ENCODE measurements around the gene COLGALT1. TPM values are rescaled to one million over a fixed set of nuclear protein-coding genes. Genes with fewer than 3 reads are reported as not detected.

The COLGALT1 gene
- polyA plus RNA-seq, 2 of the 4 experiments (the other 2 are of a cell fraction): 57.1 to 64.4 TPM

DNA sequence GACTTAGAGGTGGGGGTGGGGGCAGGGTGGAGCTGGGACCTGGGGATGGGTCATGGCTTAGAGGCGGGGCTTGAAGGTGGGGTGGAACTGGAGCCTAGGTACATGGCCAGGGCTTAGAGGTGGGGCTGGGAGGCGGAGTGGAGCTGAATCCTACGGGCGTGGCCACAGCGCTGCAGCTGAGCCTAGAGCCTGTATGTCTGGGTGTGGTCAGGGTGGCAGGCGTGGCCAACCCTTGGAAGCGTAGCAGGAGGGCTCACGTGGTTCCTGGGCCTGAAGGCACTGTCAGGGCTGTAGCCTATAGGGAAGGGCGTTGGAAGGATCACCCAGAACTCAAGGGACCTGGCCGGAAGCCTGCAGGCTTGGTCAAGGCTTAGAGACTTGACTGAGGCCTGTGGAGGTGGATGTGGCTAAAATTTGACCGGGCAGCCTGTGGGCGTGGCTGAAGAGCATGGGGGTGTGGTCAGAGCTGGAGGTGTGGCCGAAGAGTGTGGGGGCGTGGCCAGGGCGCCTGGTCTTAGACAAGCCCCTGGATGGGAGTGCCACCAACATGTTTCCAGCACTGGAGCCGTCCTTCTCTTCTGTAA is 24.3 kb downstream of the COLGALT1 start:
- Histone ChIP-seq H3K4me1 (peaks cover 16% of the 10 kb centered on the region; the same call in 2 of the 3 replicates), H3K27ac (peak overlapping the region in 1 of 2 experiments; percentile 57; a peak in 1 of 6 replicates), H3K4me3 (no peak overlapping the region), H3K4me2 (peak overlapping the region; percentile 15; the same call in 1 of the 3 replicates), H3K9me3 (no peaks in the 10 kb centered on the region)
- ATAC-seq (peak; percentile 88 to 90), FAIRE-seq (no peak), DNase-seq (ENCODE audit: low read depth in 1 of 2, low spot score in 1 of 2) (peak; percentile 73 to 87)
- POLR2A ChIA-PET: interaction anchor here (0.7 kb wide), 1 partner anchor 27 kb away, joined by 3 read pairs; no protein-coding TSS in a partner anchor
- TF ChIP-seq ZNF302 (CRISPR knock-in tag; IDR thresholded peaks at IDR 0.05) (no peak), EHMT2 (IDR thresholded peaks at IDR 0.05; ENCODE audit: low read depth) (no peak), RNF2 (IDR thresholded peaks at IDR 0.05; ENCODE audit: borderline replicate concordance, low read depth) (no peak), CBX2 (IDR thresholded peaks at IDR 0.05; ENCODE audit: borderline replicate concordance, low read depth) (no peak)
- TF ChIP-seq, protein P1, sequence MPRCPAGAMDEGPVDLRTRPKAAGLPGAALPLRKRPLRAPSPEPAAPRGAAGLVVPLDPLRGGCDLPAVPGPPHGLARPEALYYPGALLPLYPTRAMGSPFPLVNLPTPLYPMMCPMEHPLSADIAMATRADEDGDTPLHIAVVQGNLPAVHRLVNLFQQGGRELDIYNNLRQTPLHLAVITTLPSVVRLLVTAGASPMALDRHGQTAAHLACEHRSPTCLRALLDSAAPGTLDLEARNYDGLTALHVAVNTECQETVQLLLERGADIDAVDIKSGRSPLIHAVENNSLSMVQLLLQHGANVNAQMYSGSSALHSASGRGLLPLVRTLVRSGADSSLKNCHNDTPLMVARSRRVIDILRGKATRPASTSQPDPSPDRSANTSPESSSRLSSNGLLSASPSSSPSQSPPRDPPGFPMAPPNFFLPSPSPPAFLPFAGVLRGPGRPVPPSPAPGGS (IDR thresholded peaks at IDR 0.05): no peak
- TF ChIP-seq, protein P2, sequence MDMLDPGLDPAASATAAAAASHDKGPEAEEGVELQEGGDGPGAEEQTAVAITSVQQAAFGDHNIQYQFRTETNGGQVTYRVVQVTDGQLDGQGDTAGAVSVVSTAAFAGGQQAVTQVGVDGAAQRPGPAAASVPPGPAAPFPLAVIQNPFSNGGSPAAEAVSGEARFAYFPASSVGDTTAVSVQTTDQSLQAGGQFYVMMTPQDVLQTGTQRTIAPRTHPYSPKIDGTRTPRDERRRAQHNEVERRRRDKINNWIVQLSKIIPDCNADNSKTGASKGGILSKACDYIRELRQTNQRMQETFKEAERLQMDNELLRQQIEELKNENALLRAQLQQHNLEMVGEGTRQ (IDR thresholded peaks at IDR 0.05): peak; percentile 73
- TF ChIP-seq, protein P3, sequence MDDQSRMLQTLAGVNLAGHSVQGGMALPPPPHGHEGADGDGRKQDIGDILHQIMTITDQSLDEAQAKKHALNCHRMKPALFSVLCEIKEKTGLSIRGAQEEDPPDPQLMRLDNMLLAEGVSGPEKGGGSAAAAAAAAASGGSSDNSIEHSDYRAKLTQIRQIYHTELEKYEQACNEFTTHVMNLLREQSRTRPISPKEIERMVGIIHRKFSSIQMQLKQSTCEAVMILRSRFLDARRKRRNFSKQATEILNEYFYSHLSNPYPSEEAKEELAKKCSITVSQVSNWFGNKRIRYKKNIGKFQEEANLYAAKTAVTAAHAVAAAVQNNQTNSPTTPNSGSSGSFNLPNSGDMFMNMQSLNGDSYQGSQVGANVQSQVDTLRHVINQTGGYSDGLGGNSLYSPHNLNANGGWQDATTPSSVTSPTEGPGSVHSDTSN (IDR thresholded peaks at IDR 0.05): 0 out of 2 replicates have a peak, but pooled peaks have one; percentile 12
- TF ChIP-seq, protein P4, sequence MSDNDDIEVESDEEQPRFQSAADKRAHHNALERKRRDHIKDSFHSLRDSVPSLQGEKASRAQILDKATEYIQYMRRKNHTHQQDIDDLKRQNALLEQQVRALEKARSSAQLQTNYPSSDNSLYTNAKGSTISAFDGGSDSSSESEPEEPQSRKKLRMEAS (IDR thresholded peaks at IDR 0.05): 0 out of 2 replicates have a peak, but pooled peaks have one; percentile 43
- 17% methylated on average over 9 of the region's 16 CpGs for WGBS (ENCODE audit: missing lambda C conversion rate)
- CTCF ChIA-PET: interaction anchor here (1.2 to 1.6 kb wide), 3 partner anchors 25 to 187 kb away, joined by 3 to 5 read pairs (median 3); no protein-coding TSS in a partner anchor

DNA sequence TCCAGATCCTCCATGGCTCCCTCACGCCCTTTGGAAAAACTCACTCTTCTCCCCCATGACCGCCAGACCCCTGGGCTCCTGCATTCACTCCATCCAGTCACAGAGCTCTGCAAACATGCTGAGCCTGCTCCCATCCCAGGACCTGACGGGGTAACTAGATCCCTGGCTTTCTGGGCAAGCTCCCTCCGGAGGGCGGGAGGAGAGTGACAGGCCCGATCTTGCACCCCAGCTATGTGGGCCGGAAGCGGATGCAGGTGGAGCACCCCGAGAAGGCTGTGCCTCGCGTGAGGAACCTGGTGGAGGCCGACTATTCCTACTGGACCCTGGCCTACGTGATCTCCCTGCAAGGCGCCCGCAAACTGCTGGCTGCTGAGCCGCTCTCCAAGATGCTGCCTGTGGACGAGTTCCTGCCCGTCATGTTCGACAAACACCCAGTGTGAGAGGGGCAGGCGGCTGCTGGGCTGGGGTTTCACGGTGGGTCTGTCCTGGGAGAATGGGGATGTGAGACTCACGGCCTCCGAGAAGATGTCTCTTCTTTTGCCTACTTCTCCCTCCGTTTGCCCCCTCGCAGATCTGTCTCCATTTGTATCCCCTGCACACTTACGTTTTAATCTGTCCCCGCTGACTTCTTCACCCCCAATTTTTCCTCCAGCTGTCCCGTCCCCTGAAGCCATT is 25.2 kb downstream of the COLGALT1 start:
- CTCF ChIA-PET: interaction anchor here (1.4 to 1.6 kb wide), 2 partner anchors 84 to 186 kb away, joined by 3 to 5 read pairs; no protein-coding TSS in a partner anchor
- FAIRE-seq: no peak

More for the DNA sequence above, 25.2 kb downstream of the COLGALT1 start:
- H3K4me3 ChIP-seq: no peak overlapping the region
- WGBS (ENCODE audit: missing lambda C conversion rate): 86% methylated on average over 20 of the region's 28 CpGs
- H3K4me1 ChIP-seq: peaks cover 16% of the 10 kb centered on the region; the same call in 2 of the 3 replicates
- ATAC-seq: no peak
- H3K9me3 ChIP-seq: no peaks in the 10 kb centered on the region
- POLR2A ChIA-PET: interaction anchor here (0.7 kb wide), 1 partner anchor 26 kb away, joined by 3 read pairs; no protein-coding TSS in a partner anchor
- H3K4me2 ChIP-seq: no peak overlapping the region
- no peak for TF ChIP-seq ZSCAN20 (CRISPR knock-in tag; IDR thresholded peaks at IDR 0.05)
- no peak for TF ChIP-seq HOXB5 (CRISPR knock-in tag; IDR thresholded peaks at IDR 0.05)
- TF ChIP-seq FOSL2 (IDR thresholded peaks at IDR 0.05): no peak
- TF ChIP-seq FOSL2 (CRISPR knock-in tag; IDR thresholded peaks at IDR 0.05): no peak
- TF ChIP-seq NPAS2 (CRISPR knock-in tag; IDR thresholded peaks at IDR 0.05; ENCODE audit: borderline replicate concordance): no peak
- no peak for TF ChIP-seq ZNF302 (CRISPR knock-in tag; IDR thresholded peaks at IDR 0.05)
- no peak for TF ChIP-seq BHLHE40 (IDR thresholded peaks at IDR 0.05; ENCODE audit: low read depth, low read length)
- TF ChIP-seq, protein P5, sequence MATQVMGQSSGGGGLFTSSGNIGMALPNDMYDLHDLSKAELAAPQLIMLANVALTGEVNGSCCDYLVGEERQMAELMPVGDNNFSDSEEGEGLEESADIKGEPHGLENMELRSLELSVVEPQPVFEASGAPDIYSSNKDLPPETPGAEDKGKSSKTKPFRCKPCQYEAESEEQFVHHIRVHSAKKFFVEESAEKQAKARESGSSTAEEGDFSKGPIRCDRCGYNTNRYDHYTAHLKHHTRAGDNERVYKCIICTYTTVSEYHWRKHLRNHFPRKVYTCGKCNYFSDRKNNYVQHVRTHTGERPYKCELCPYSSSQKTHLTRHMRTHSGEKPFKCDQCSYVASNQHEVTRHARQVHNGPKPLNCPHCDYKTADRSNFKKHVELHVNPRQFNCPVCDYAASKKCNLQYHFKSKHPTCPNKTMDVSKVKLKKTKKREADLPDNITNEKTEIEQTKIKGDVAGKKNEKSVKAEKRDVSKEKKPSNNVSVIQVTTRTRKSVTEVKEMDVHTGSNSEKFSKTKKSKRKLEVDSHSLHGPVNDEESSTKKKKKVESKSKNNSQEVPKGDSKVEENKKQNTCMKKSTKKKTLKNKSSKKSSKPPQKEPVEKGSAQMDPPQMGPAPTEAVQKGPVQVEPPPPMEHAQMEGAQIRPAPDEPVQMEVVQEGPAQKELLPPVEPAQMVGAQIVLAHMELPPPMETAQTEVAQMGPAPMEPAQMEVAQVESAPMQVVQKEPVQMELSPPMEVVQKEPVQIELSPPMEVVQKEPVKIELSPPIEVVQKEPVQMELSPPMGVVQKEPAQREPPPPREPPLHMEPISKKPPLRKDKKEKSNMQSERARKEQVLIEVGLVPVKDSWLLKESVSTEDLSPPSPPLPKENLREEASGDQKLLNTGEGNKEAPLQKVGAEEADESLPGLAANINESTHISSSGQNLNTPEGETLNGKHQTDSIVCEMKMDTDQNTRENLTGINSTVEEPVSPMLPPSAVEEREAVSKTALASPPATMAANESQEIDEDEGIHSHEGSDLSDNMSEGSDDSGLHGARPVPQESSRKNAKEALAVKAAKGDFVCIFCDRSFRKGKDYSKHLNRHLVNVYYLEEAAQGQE (IDR thresholded peaks at IDR 0.05): no peak
- TF ChIP-seq JUNB (IDR thresholded peaks at IDR 0.05): no peak
- TF ChIP-seq KDM5A (IDR thresholded peaks at IDR 0.05): no peak
- no peak for DNase-seq (ENCODE audit: low read depth in 1 of 2, low spot score in 1 of 2)
- no peak overlapping the region for H3K27ac ChIP-seq
